GM13977 (cell line): ENCODE results near the gene ADAMTS17.

Experiments
- DNase-seq: peaks from one replicate; pipeline ENCODE4 v3.0.0; 2012; ENCODE audit warnings: low spot score
- CTCF ChIP-seq: IDR thresholded peaks from 2 replicates; pipeline ENCODE4 v1.5.1; 2012; ENCODE audit warnings: mild to moderate bottlenecking, control low read depth; ENCODE audit not compliant: insufficient read depth; ENCODE audit errors: extremely low read depth, missing control alignments
- in situ Hi-C: fragments of 300-500 bp; cut with MboI; formaldehyde crosslinking; loops from one replicate; pipeline ENCODE4 v1.12.0; 2022; ENCODE audit warnings: low sequenced_read_pairs, low pct_unique_long_range_greater_than_20kb, mixed read lengths, inconsistent platforms; ENCODE audit not compliant: unreplicated experiment

Gene ADAMTS17

GRCh38 chr15:100285641-100286295 lies 56.0 kb downstream of the ADAMTS17 start:
- in situ Hi-C loops = no loop called here
- no peak for DNase-seq
- TF ChIP-seq CTCF = no peak

- DNase-seq = no peak
- TF ChIP-seq CTCF = no peak
- in situ Hi-C loops = no loop called here
Observed at GRCh38 chr15:100284701-100285100, 57.1 kb downstream of the ADAMTS17 start.

GRCh38 chr15:100284191-100284590 lies 57.6 kb downstream of the ADAMTS17 start:
- in situ Hi-C loops = no loop called here
- DNase-seq = no peak
- TF ChIP-seq CTCF = no peak

- no peak for TF ChIP-seq CTCF
- in situ Hi-C loops = no loop called here
- DNase-seq = no peak
Observed at GRCh38 chr15:100281096-100281917, 60.5 kb downstream of the ADAMTS17 start.

- no peak for TF ChIP-seq CTCF
- in situ Hi-C loops = no loop called here
Observed at GRCh38 chr15:100279849-100280248, 61.9 kb downstream of the ADAMTS17 start.

GRCh38 chr15:100279446-100279845 lies 62.3 kb downstream of the ADAMTS17 start:
- in situ Hi-C loops = no loop called here
- DNase-seq = no peak
- no peak for TF ChIP-seq CTCF

More at GRCh38 chr15:100279849-100280248, 61.9 kb downstream of the ADAMTS17 start:
- no peak for DNase-seq
